Measurements from ENCODE around the gene SLIT3.

The SLIT3 gene

DNA sequence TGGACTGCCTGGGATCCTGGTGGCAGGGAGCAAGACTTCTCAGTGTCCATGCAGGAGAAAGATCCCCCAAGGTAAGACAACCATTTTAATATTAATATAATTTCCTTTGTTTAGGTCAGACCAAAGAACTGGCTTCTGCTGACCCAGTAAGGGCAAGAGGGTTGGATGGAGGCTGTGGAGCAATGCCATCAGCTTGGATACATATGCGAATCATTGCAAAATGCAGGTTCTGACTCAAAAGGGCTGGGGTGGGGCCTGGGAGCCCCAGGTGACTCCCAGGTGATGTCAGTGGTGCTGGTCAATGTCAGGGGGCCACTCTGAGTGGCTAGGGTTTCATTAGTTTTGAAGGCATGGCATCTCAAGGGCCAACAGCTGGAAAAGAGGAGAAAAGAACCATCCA is 632.9 kb downstream of the SLIT3 start:
- H3K4me1 ChIP-seq (ENCODE audit: low read length): no peaks in the 10 kb centered on the region
- no peak overlapping the region for H3K27ac ChIP-seq (ENCODE audit: low read length)
- H3K4me3 ChIP-seq (ENCODE audit: low read length): no peak overlapping the region
- H3K36me3 ChIP-seq (replicated peaks; ENCODE audit: low read depth, low read length): no peaks in the 10 kb centered on the region
- no peaks in the 10 kb centered on the region for H3K9me3 ChIP-seq (ENCODE audit: insufficient read depth, low read length)
- H3K79me2 ChIP-seq (ENCODE audit: low read length): no peaks in the 10 kb centered on the region
- H3K27me3 ChIP-seq (ENCODE audit: low read depth, low read length): no peaks in the 10 kb centered on the region
- H3K4me2 ChIP-seq (ENCODE audit: low read length): no peak overlapping the region
- TF ChIP-seq EZH2phosphoT487 (IDR thresholded peaks at IDR 0.05; ENCODE audit: low read depth): no peak
- TF ChIP-seq, protein P1, sequence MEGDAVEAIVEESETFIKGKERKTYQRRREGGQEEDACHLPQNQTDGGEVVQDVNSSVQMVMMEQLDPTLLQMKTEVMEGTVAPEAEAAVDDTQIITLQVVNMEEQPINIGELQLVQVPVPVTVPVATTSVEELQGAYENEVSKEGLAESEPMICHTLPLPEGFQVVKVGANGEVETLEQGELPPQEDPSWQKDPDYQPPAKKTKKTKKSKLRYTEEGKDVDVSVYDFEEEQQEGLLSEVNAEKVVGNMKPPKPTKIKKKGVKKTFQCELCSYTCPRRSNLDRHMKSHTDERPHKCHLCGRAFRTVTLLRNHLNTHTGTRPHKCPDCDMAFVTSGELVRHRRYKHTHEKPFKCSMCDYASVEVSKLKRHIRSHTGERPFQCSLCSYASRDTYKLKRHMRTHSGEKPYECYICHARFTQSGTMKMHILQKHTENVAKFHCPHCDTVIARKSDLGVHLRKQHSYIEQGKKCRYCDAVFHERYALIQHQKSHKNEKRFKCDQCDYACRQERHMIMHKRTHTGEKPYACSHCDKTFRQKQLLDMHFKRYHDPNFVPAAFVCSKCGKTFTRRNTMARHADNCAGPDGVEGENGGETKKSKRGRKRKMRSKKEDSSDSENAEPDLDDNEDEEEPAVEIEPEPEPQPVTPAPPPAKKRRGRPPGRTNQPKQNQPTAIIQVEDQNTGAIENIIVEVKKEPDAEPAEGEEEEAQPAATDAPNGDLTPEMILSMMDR (IDR thresholded peaks at IDR 0.05; ENCODE audit: low read depth, low read length): no peak
- H4K20me1 ChIP-seq (ENCODE audit: insufficient read depth, low read length): no peaks in the 10 kb centered on the region
- H2AFZ ChIP-seq (ENCODE audit: low read depth, low read length): no peak overlapping the region
- H3K9ac ChIP-seq (ENCODE audit: low read length): no peak overlapping the region

DNA sequence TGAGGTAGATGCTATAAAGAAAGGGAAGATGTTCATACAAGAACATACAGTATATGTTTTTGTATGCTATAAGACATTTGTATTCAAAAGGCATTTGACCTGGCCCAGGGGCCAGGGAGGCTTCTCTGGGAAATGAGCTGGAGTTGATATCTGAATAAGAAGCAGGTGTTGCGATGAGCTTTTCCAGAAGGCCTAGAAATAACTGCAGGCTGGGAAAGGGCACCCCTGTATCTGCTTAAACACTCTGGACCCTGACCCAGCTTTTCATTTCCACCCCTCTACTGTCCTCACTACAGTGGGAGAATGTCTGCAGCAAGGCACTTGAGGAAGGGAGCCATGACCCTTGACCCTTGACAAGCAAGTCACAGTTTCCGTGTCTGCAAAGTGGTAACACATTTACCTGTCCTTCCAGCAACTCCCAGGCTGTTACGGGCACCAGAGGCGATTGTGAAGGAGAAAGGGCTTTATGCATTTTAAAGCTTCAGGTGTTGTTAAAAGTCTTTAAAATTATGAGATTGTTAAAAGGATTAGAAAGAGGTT is 633.6 kb downstream of the SLIT3 start:
- no peak overlapping the region for H3K4me3 ChIP-seq (ENCODE audit: low read length)
- H3K36me3 ChIP-seq (replicated peaks; ENCODE audit: low read depth, low read length): no peaks in the 10 kb centered on the region
- no peak overlapping the region for H2AFZ ChIP-seq (ENCODE audit: low read depth, low read length)
- H3K9me3 ChIP-seq (ENCODE audit: insufficient read depth, low read length): no peaks in the 10 kb centered on the region
- H3K27me3 ChIP-seq (ENCODE audit: low read depth, low read length): no peaks in the 10 kb centered on the region
- H4K20me1 ChIP-seq (ENCODE audit: insufficient read depth, low read length): no peaks in the 10 kb centered on the region
- H3K79me2 ChIP-seq (ENCODE audit: low read length): no peaks in the 10 kb centered on the region
- H3K4me2 ChIP-seq (ENCODE audit: low read length): no peak overlapping the region
- no peaks in the 10 kb centered on the region for H3K4me1 ChIP-seq (ENCODE audit: low read length)
- TF ChIP-seq, protein P1 (IDR thresholded peaks at IDR 0.05; ENCODE audit: low read depth, low read length): no peak
- TF ChIP-seq EZH2phosphoT487 (IDR thresholded peaks at IDR 0.05; ENCODE audit: low read depth): no peak
- no peak overlapping the region for H3K9ac ChIP-seq (ENCODE audit: low read length)
- H3K27ac ChIP-seq (ENCODE audit: low read length): no peak overlapping the region

DNA sequence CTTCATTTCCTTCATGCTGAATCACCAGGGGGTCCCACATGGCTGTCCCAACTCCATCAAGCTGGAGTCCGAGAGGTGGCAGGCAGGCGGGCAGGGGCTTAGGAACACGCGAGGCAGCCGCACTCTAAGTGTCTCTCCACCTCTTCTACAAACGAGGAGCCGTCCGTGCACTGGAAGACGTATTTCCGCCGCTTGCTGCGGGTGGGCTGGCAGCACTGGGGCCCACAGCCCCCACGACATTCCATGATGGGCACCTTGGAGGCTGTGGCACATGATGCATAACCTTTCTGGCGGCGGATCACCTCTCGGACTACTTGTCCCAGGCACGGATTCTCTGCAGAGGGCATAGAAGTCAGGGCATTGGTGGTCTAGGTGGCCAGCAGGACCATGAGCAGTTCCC is 634.6 kb downstream of the SLIT3 start:
- H3K4me3 ChIP-seq (ENCODE audit: low read length): no peak overlapping the region
- H3K4me1 ChIP-seq (ENCODE audit: low read length): no peaks in the 10 kb centered on the region
- no peak overlapping the region for H3K9ac ChIP-seq (ENCODE audit: low read length)
- H3K27me3 ChIP-seq (ENCODE audit: low read depth, low read length): peaks cover 5% of the 10 kb centered on the region; the same call in 1 of the 2 replicates
- H3K27ac ChIP-seq (ENCODE audit: low read length): no peak overlapping the region
- no peaks in the 10 kb centered on the region for H3K79me2 ChIP-seq (ENCODE audit: low read length)
- no peaks in the 10 kb centered on the region for H4K20me1 ChIP-seq (ENCODE audit: insufficient read depth, low read length)
- no peak overlapping the region for H2AFZ ChIP-seq (ENCODE audit: low read depth, low read length)
- H3K4me2 ChIP-seq (ENCODE audit: low read length): no peak overlapping the region
- H3K36me3 ChIP-seq (replicated peaks; ENCODE audit: low read depth, low read length): no peaks in the 10 kb centered on the region
- no peaks in the 10 kb centered on the region for H3K9me3 ChIP-seq (ENCODE audit: insufficient read depth, low read length)
- TF ChIP-seq EZH2phosphoT487 (IDR thresholded peaks at IDR 0.05; ENCODE audit: low read depth): no peak
- TF ChIP-seq, protein P1 (IDR thresholded peaks at IDR 0.05; ENCODE audit: low read depth, low read length): no peak

DNA sequence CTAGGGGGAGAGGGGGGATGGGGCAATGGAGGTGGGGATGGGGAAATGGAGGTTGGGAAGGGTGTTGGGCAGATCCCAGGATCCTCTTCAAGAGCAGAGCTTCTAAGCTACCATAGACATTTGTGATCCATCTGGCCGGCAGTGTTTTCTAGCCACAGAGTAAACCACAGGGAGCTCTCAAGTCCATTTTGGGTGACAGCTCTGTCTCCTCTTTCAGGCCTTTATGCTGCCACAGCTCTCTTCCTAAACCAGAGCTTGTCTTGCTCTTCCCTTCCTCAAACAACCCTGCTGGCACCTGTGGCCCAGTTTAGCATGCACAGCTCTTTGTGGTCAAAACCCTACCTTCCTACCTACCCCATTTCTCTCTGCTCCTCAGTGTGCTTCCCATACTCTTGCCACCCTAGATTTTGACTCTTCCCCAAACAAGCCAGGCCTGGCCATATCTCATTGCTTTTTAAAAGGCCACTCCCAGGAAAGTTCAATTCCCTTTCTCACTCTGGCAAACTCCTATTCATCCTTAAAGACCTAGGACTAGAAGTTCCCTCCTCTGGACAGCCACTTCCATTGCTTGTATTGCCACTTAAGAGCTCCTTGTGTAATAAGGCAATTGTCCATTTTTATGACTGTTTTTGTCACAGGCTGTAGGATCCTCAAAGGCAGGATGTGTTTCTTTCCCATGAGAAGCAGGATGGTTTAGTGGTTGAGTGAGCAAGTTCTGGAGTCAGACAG is 637.5 kb downstream of the SLIT3 start:
- Histone ChIP-seq H3K79me2 (ENCODE audit: low read length) (no peaks in the 10 kb centered on the region), H3K9ac (ENCODE audit: low read length) (no peak overlapping the region), H4K20me1 (ENCODE audit: insufficient read depth, low read length) (no peaks in the 10 kb centered on the region), H2AFZ (ENCODE audit: low read depth, low read length) (no peak overlapping the region), H3K27ac (ENCODE audit: low read length) (no peak overlapping the region), H3K9me3 (ENCODE audit: insufficient read depth, low read length) (no peaks in the 10 kb centered on the region), H3K4me1 (ENCODE audit: low read length) (no peaks in the 10 kb centered on the region), H3K36me3 (replicated peaks; ENCODE audit: low read depth, low read length) (no peaks in the 10 kb centered on the region), H3K27me3 (ENCODE audit: low read depth, low read length) (peaks cover 8% of the 10 kb centered on the region; the same call in 1 of the 2 replicates), H3K4me2 (ENCODE audit: low read length) (no peak overlapping the region), H3K4me3 (ENCODE audit: low read length) (no peak overlapping the region)
- TF ChIP-seq, protein P1 (IDR thresholded peaks at IDR 0.05; ENCODE audit: low read depth, low read length): no peak
- no peak for TF ChIP-seq EZH2phosphoT487 (IDR thresholded peaks at IDR 0.05; ENCODE audit: low read depth)
